H9 (cell line): ENCODE data around the gene DENND5A. TPM values are rescaled to one million over a fixed set of nuclear protein-coding genes. Genes with fewer than 3 reads are reported as not detected.

Experiments used
- DNase-seq: peaks from one replicate; pipeline ENCODE4 v3.0.0-alpha.2; 2017
- H2AFZ ChIP-seq: one replicate; pipeline ENCODE4 v1.6.1; 2013; ENCODE audit warnings: mild to moderate bottlenecking, low read length, control low read depth, moderate library complexity
- H2AK5ac ChIP-seq: 2 replicates; pipeline ENCODE4 v1.6.1; 2013; ENCODE audit warnings: low read length, control low read depth, mixed read lengths; ENCODE audit not compliant: insufficient read length
- H2BK120ac ChIP-seq: one replicate; pipeline ENCODE4 v1.6.1; 2013; ENCODE audit warnings: low read depth, mild to moderate bottlenecking, low read length, control low read depth, inconsistent platforms; ENCODE audit not compliant: poor library complexity, severe bottlenecking
- H2BK12ac ChIP-seq: 2 replicates; pipeline ENCODE4 v1.6.1; 2013; ENCODE audit warnings: low read length, control low read depth, mixed read lengths, low read depth; ENCODE audit not compliant: insufficient read length
- H2BK15ac ChIP-seq: 2 replicates; pipeline ENCODE4 v1.6.1; 2013; ENCODE audit warnings: low read depth, low read length, control low read depth
- H2BK20ac ChIP-seq: one replicate; pipeline ENCODE4 v1.6.1; 2013; ENCODE audit warnings: low read depth, mild to moderate bottlenecking, low read length, control low read depth, inconsistent platforms; ENCODE audit not compliant: poor library complexity, severe bottlenecking
- H2BK5ac ChIP-seq: 2 replicates; pipeline ENCODE4 v1.6.1; 2013; ENCODE audit warnings: low read length, control low read depth, mixed read lengths; ENCODE audit not compliant: insufficient read length
- H3K14ac ChIP-seq: 2 replicates; pipeline ENCODE4 v1.6.1; 2013; ENCODE audit warnings: low read length, control low read depth; ENCODE audit not compliant: insufficient read depth
- H3K18ac ChIP-seq: 2 replicates; pipeline ENCODE4 v1.6.1; 2013; ENCODE audit warnings: low read depth, mild to moderate bottlenecking, mixed read lengths, low read length, control low read depth; ENCODE audit not compliant: insufficient read length
- H3K23ac ChIP-seq: 2 replicates; pipeline ENCODE4 v1.6.1; 2013; ENCODE audit warnings: low read length, control low read depth, mixed read lengths, low read depth; ENCODE audit not compliant: insufficient read length
- H3K23me2 ChIP-seq: 2 replicates; pipeline ENCODE4 v1.6.1; 2013; ENCODE audit warnings: low read depth, mild to moderate bottlenecking, mixed read lengths, low read length, control low read depth; ENCODE audit not compliant: insufficient read length, poor library complexity, severe bottlenecking
- H3K27ac ChIP-seq: 2 replicates; pipeline ENCODE4 v1.5.1; 2013; ENCODE audit warnings: low read length, control low read depth, mixed read lengths, low read depth; ENCODE audit not compliant: insufficient read length
- H3K27me3 ChIP-seq: 2 replicates; pipeline ENCODE4 v1.6.1; 2013; ENCODE audit warnings: low read length, control low read depth, inconsistent platforms; ENCODE audit not compliant: insufficient read depth
- H3K4ac ChIP-seq: 2 replicates; pipeline ENCODE4 v1.6.1; 2013; ENCODE audit warnings: low read depth, mild to moderate bottlenecking, control low read depth, inconsistent platforms, low read length, moderate library complexity
- H3K4me1 ChIP-seq: 2 replicates; pipeline ENCODE4 v1.6.1; 2013; ENCODE audit warnings: low read length, control low read depth, inconsistent platforms; ENCODE audit not compliant: insufficient read depth
- H3K4me2 ChIP-seq: 2 replicates; pipeline ENCODE4 v1.6.1; 2013; ENCODE audit warnings: low read length, control low read depth, mixed read lengths; ENCODE audit not compliant: insufficient read length, insufficient read depth
- H3K56ac ChIP-seq: 2 replicates; pipeline ENCODE4 v1.6.1; 2013; ENCODE audit warnings: low read depth, mild to moderate bottlenecking, mixed read lengths, low read length, control low read depth; ENCODE audit not compliant: insufficient read length
- H3K79me1 ChIP-seq: 2 replicates; pipeline ENCODE4 v1.6.1; 2013; ENCODE audit warnings: low read depth, mild to moderate bottlenecking, moderate library complexity, low read length, control low read depth, inconsistent platforms; ENCODE audit not compliant: insufficient read depth, poor library complexity, severe bottlenecking
- H3K79me2 ChIP-seq: 2 replicates; pipeline ENCODE4 v1.6.1; 2013; ENCODE audit warnings: low read length, control low read depth, inconsistent platforms; ENCODE audit not compliant: insufficient read depth
- H3K9ac ChIP-seq: 2 replicates; pipeline ENCODE4 v1.6.1; 2013; ENCODE audit warnings: low read length, control low read depth, mixed read lengths; ENCODE audit not compliant: insufficient read length; ENCODE audit errors: extremely low read depth
- H3K9me3 ChIP-seq: one replicate; pipeline ENCODE4 v1.6.1; 2013; ENCODE audit warnings: low read depth, low read length, inconsistent platforms; ENCODE audit not compliant: control insufficient read depth
- H3T11ph ChIP-seq: one replicate; pipeline ENCODE4 v1.6.1; 2013; ENCODE audit warnings: mild to moderate bottlenecking, low read length, control low read depth, inconsistent platforms
- H4K20me1 ChIP-seq: one replicate; pipeline ENCODE4 v1.6.1; 2013; ENCODE audit not compliant: control insufficient read depth, insufficient read length, insufficient read depth
- H4K5ac ChIP-seq: 2 replicates; pipeline ENCODE4 v1.6.1; 2013; ENCODE audit warnings: low read depth, mild to moderate bottlenecking, mixed read lengths, low read length, control low read depth; ENCODE audit not compliant: insufficient read length
- H4K8ac ChIP-seq: replicated peaks from 2 replicates; pipeline ENCODE4 v1.6.1; 2013; ENCODE audit warnings: low read length, control low read depth, mixed read lengths, low read depth; ENCODE audit not compliant: insufficient read length
- H4K91ac ChIP-seq: 2 replicates; pipeline ENCODE4 v1.6.1; 2013; ENCODE audit warnings: low read depth, mild to moderate bottlenecking, moderate library complexity, mixed read lengths, low read length, control low read depth; ENCODE audit not compliant: insufficient read length
- H3K27ac Mint-ChIP-seq, 3 experiments: 2 replicates in 2 of 3; 3 replicates in 1 of 3; pipeline ENCODE4 v1.8.0; 2020 to 2021; ENCODE audit warnings: mixed read lengths in 3 of 3, mild to moderate bottlenecking in 1 of 3, moderate library complexity in 1 of 3
- H3K27me3 Mint-ChIP-seq: 2 replicates; pipeline ENCODE4 v1.8.0; 2021; ENCODE audit warnings: low read depth, mild to moderate bottlenecking, moderate library complexity, mixed read lengths
- H3K36me3 Mint-ChIP-seq, 3 experiments: 2 replicates in 2 of 3; 3 replicates in 1 of 3; pipeline ENCODE4 v1.8.0; 2020 to 2021; ENCODE audit warnings: low read depth in 3 of 3, mixed read lengths in 3 of 3; ENCODE audit not compliant: insufficient read depth in 1 of 3
- H3K4me1 Mint-ChIP-seq, 2 experiments: 2 replicates each; pipeline ENCODE4 v1.8.0; 2020; ENCODE audit warnings: mixed read lengths in 2 of 2
- H3K4me3 Mint-ChIP-seq, 2 experiments: 2 replicates in 1 of 2; 3 replicates in 1 of 2; pipeline ENCODE4 v1.8.0; 2020 to 2021; ENCODE audit warnings: mild to moderate bottlenecking in 2 of 2, mixed read lengths in 2 of 2, moderate library complexity in 1 of 2
- H3K9me3 Mint-ChIP-seq, 2 experiments: 2 replicates in 1 of 2; 3 replicates in 1 of 2; pipeline ENCODE4 v1.8.0; 2020; ENCODE audit warnings: mild to moderate bottlenecking in 2 of 2, mixed read lengths in 2 of 2, moderate library complexity in 1 of 2
- WGBS: extraction: QIAGEN DNeasy Blood & Tissue Kit; methylation state at CpG from one replicate; pipeline ENCODE4 v1.1.7; 2013; ENCODE audit warnings: missing lambda C conversion rate, low lambda C conversion rate, mixed read lengths; ENCODE audit not compliant: insufficient read length; ENCODE audit errors: extremely low coverage; 5-methylcytosine and 5-hydroxymethylcytosine counted together
- total RNA-seq: library from RNA; stranded (reverse); gene quantifications from 2 replicates; pipeline ENCODE4 v1.2.1, GENCODE V29; 2021
- TF ChIP-seq, protein P1 (sequence below): fragments of 200-600 bp; sonication (generic); conservative IDR thresholded peaks from 3 replicates; pipeline ENCODE4 v1.8.0; 2021; ENCODE audit warnings: antibody characterized with exemption, mild to moderate bottlenecking

The DENND5A gene
- total RNA-seq, 1 experiment from 2014 or later, result 59.6 TPM

DNA sequence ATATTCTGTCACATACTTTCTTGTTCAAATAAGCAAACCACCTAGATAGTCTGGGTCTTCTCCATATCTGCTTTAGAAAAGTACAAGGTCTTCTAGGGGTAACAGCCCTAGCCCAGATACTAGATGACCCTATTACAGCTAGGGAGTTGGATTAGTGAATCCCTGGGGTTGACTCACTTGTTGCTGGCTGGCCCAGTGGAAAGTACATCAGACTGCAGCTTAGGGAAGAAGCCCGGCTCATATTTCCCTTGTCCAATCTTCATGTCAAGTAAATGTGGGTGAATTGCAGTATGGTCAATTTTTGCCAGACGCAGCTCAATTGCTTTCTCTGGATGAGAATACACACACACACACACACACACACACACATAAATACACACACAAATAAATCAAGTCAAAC is 94.7 kb downstream of the DENND5A start:
- H4K5ac ChIP-seq, result no peak overlapping the region

More for the DNA sequence above, 94.7 kb downstream of the DENND5A start:
- Histone ChIP-seq H2BK20ac (no peak overlapping the region), H3K79me1 (no peaks in the 10 kb centered on the region), H3K23ac (no peak overlapping the region), H3K4ac (no peak overlapping the region), H2BK15ac (no peak overlapping the region), H3K14ac (no peak overlapping the region), H3K27ac (no peak overlapping the region), H4K91ac (no peak overlapping the region), H3K4me2 (no peak overlapping the region), H2BK5ac (no peak overlapping the region), H3K9me3 (no peaks in the 10 kb centered on the region), H4K8ac (no peak overlapping the region), H3K23me2 (no peaks in the 10 kb centered on the region), H3K27me3 (no peaks in the 10 kb centered on the region), H3T11ph (no peak overlapping the region), H2BK120ac (no peak overlapping the region), H3K9ac (no peak overlapping the region), H3K56ac (no peak overlapping the region), H4K20me1 (no peaks in the 10 kb centered on the region), H3K18ac (no peak overlapping the region), H2AK5ac (no peak overlapping the region), H2BK12ac (no peak overlapping the region), H3K4me1 (no peaks in the 10 kb centered on the region), H3K79me2 (no peaks in the 10 kb centered on the region), H2AFZ (no peak overlapping the region)
- no peaks in the 10 kb centered on the region; the same call in 1 of the 2 replicates for H3K27me3 Mint-ChIP-seq
- H3K4me3 Mint-ChIP-seq, result no peak overlapping the region
- no peaks in the 10 kb centered on the region; a peak in 1 of 5 replicates for H3K9me3 Mint-ChIP-seq
- H3K36me3 Mint-ChIP-seq, result peaks cover 20 to 53% (median 44%) of the 10 kb centered on the region in 3 experiments; a peak in 6 of 7 replicates
- TF ChIP-seq, protein P1, sequence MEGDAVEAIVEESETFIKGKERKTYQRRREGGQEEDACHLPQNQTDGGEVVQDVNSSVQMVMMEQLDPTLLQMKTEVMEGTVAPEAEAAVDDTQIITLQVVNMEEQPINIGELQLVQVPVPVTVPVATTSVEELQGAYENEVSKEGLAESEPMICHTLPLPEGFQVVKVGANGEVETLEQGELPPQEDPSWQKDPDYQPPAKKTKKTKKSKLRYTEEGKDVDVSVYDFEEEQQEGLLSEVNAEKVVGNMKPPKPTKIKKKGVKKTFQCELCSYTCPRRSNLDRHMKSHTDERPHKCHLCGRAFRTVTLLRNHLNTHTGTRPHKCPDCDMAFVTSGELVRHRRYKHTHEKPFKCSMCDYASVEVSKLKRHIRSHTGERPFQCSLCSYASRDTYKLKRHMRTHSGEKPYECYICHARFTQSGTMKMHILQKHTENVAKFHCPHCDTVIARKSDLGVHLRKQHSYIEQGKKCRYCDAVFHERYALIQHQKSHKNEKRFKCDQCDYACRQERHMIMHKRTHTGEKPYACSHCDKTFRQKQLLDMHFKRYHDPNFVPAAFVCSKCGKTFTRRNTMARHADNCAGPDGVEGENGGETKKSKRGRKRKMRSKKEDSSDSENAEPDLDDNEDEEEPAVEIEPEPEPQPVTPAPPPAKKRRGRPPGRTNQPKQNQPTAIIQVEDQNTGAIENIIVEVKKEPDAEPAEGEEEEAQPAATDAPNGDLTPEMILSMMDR, result no peak
- DNase-seq, result no peak
- no peak overlapping the region; a peak in 1 of 7 replicates for H3K27ac Mint-ChIP-seq
- no CpG with 5 or more reads among the region's 2 CpGs for WGBS
- peaks cover 4 to 7% of the 10 kb centered on the region in 2 experiments for H3K4me1 Mint-ChIP-seq
